Central memory CD8-positive, alpha-beta T cell (primary cell): Measurements from ENCODE around the gene GAL.

ENCODE experiments used
- ATAC-seq: fragments of 150-1000 bp; cut with Tn5 transposase; replicated peaks from 2 replicates; pipeline ENCODE4 v1.10.0; 2022; ENCODE audit warnings: mild to moderate bottlenecking, moderate FRiP score, moderate number of reproducible peaks; ENCODE audit not compliant: poor library complexity, severe bottlenecking; ENCODE audit errors: extremely low read depth
- DNase-seq, 2 donors: peaks; one replicate each; pipeline ENCODE4 v3.0.0; 2021; ENCODE audit warnings: low spot score in 2 of 2
- H3K27ac Mint-ChIP-seq: one replicate; pipeline ENCODE4 v1.8.0; 2022; ENCODE audit warnings: low read depth, mild to moderate bottlenecking, moderate library complexity, mixed read lengths
- H3K27me3 Mint-ChIP-seq: one replicate; pipeline ENCODE4 v1.8.0; 2022; ENCODE audit warnings: mixed read lengths
- H3K36me3 Mint-ChIP-seq: one replicate; pipeline ENCODE4 v1.8.0; 2022; ENCODE audit warnings: mild to moderate bottlenecking, moderate library complexity, mixed read lengths; ENCODE audit not compliant: insufficient read depth
- H3K4me1 Mint-ChIP-seq: one replicate; pipeline ENCODE4 v1.8.0; 2022; ENCODE audit warnings: mixed read lengths
- H3K4me3 Mint-ChIP-seq: one replicate; pipeline ENCODE4 v1.8.0; 2022; ENCODE audit warnings: mild to moderate bottlenecking, moderate library complexity, mixed read lengths
- H3K9me3 Mint-ChIP-seq: one replicate; pipeline ENCODE4 v1.8.0; 2022; ENCODE audit warnings: mixed read lengths

Gene GAL

DNA sequence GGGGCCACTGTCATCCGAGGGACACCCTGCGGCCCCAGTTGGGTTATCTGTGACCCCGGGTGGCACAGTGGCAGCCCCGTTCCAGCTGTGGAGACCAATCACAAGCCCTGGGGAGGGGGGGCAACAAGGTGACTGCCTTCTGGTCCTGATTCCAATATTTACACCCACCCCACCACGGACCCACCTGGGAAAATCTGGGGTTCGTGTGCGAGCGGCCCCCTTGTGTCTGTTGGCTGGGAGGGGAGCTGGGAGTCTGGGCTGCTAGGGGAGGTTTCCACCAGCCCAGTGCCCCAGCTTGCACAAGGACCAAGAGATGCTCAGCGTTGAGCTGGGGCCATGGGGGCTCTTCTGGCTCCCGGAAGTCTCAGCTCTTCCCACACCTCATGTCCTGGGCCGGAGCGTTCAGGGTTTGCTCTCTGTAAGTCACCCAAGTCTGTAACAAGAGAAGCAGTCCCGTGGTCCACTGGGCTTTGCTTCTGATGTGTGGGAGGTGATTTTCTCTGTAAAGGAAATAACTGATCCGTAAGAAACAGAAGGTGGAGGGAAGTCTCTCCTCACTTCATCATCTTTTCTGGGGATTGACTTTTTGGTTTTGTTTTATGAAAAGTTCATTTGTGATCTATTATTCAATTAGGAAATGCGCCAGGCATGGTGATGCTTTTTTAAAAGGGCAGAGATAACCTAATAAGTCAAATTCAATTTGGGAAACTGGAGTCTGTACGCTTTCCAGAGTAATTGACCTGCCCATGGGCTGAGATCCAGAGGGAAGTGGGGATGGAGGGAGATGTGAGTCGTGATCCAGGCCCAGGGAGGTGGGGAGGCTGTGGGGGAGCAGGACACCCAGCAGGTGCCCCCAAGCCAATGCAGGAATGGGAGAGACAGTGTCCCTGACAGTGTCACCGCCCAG lies 22.4 kb upstream of the GAL start:
- DNase-seq (no peak), ATAC-seq (no peak)
- Mint-ChIP-seq H3K4me1 (peaks cover 5% of the 10 kb centered on the region), H3K27me3 (peaks cover 74% of the 10 kb centered on the region), H3K4me3 (no peak overlapping the region), H3K36me3 (no peaks in the 10 kb centered on the region), H3K9me3 (no peaks in the 10 kb centered on the region), H3K27ac (no peak overlapping the region)

- Mint-ChIP-seq H3K36me3 (no peaks in the 10 kb centered on the region), H3K27me3 (peaks cover 61% of the 10 kb centered on the region)
- ATAC-seq: no peak
These were observed 20.8 kb upstream of the GAL start for GRCh38 chr11:68663482-68664010.

DNA sequence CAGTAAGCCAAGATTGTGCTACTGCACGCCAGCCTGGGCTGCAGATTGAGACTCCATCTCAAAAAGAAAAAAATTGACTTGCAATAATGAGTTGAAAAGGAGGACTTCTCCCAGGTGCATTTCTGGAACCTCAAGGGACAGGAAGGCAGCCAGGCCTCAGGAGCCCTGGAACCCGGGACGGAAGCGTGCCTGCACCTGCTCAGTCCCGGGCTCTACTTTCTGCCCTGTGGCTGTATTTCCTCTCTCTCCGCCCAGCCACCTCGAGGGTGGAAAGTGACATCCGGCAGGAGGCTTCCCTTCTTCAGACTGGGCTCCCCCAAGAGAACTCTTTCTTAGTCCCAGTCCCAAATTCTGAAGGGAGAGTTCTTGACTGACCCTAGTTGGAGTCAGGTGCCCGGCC lies 20.2 kb upstream of the GAL start:
- no peak overlapping the region for H3K4me3 Mint-ChIP-seq
- DNase-seq (no peak), ATAC-seq (no peak)
- H3K27ac Mint-ChIP-seq: no peak overlapping the region
- H3K36me3 Mint-ChIP-seq: no peaks in the 10 kb centered on the region
- H3K9me3 Mint-ChIP-seq: no peaks in the 10 kb centered on the region
- H3K4me1 Mint-ChIP-seq: peaks cover 5% of the 10 kb centered on the region
- peaks cover 55% of the 10 kb centered on the region for H3K27me3 Mint-ChIP-seq

More at GRCh38 chr11:68663482-68664010, 20.8 kb upstream of the GAL start:
- no peak for DNase-seq
- Mint-ChIP-seq H3K9me3 (no peaks in the 10 kb centered on the region), H3K27ac (no peak overlapping the region), H3K4me1 (peaks cover 5% of the 10 kb centered on the region), H3K4me3 (no peak overlapping the region)

GRCh38 chr11:68664906-68665305 lies 19.4 kb upstream of the GAL start:
- Mint-ChIP-seq H3K27ac (no peak overlapping the region), H3K36me3 (no peaks in the 10 kb centered on the region), H3K4me3 (no peak overlapping the region), H3K4me1 (peaks cover 5% of the 10 kb centered on the region), H3K27me3 (peaks cover 52% of the 10 kb centered on the region), H3K9me3 (no peaks in the 10 kb centered on the region)
- ATAC-seq: no peak
- no peak for DNase-seq

GRCh38 chr11:68665436-68665835 lies 18.9 kb upstream of the GAL start:
- Mint-ChIP-seq H3K4me1 (peaks cover 2% of the 10 kb centered on the region), H3K27me3 (peaks cover 48% of the 10 kb centered on the region), H3K4me3 (no peak overlapping the region), H3K27ac (no peak overlapping the region), H3K36me3 (no peaks in the 10 kb centered on the region), H3K9me3 (no peaks in the 10 kb centered on the region)
- DNase-seq: no peak
- ATAC-seq: no peak

DNA sequence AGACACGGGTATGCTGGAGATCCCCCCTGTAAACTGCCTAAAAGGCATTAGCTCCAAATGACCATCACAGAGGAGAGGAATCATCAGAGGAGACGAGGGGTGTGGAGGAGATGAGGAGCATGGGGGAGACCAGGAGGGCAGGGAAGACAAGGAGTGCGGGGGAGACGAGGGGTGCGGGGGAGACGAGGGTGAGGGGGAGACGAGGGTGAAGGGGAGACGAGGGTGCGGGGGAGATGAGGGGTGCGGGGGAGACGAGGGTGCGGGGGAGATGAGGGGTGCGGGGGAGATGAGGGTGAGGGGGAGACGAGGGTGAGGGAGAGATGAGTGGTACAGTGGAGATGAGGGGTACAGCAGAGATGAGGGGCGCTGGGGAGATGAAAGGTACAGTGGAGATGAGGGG lies 17.5 kb upstream of the GAL start:
- no peaks in the 10 kb centered on the region for H3K4me1 Mint-ChIP-seq
- H3K36me3 Mint-ChIP-seq: no peaks in the 10 kb centered on the region
- H3K4me3 Mint-ChIP-seq: no peak overlapping the region
- no peak for DNase-seq
- ATAC-seq: no peak
- H3K27ac Mint-ChIP-seq: no peak overlapping the region
- H3K27me3 Mint-ChIP-seq: peaks cover 34% of the 10 kb centered on the region
- no peaks in the 10 kb centered on the region for H3K9me3 Mint-ChIP-seq

- no peak for DNase-seq
- Mint-ChIP-seq H3K4me3 (no peak overlapping the region), H3K27ac (no peak overlapping the region), H3K36me3 (no peaks in the 10 kb centered on the region), H3K27me3 (peaks cover 25% of the 10 kb centered on the region), H3K4me1 (no peaks in the 10 kb centered on the region), H3K9me3 (no peaks in the 10 kb centered on the region)
- no peak for ATAC-seq
These were observed 16.5 kb upstream of the GAL start for GRCh38 chr11:68667511-68668500.

DNA sequence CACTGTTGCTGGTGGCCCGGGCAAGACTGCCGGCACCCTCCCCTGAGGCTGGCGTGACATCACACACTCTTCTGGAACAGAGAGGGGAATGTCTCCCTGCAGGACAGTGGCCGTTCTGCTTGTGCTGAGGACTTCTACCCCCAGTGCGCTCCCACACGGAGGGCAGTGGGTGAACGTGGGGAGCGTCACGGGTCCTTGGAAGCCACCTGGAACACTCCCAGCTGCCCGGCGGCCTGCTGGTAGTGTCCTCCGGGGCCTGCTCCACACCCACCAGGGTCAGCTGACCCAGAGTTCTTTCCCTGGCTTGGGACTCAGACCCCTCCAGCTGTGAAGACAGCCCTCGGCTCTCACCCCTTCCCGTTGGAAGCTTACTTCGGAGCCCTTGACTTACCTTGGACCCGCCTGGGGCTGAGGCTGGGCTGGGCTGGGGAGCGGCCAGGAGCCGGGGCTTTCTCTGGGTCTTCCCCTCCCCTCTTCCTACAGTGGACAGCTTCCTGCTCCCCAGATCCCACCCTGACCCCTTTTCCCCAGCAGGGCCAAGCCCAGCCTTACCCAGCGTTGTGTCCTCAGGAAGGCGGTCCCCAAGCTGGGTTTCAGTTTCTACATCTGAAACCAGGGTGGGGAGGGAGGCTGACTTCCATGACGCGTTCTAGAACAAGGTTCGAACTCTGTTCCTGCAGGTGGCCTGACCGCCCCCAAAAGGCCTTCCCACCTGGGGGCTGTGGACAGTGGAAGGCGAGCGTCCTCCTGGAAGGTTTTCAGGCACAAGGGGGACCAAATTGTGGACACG lies 14.8 kb upstream of the GAL start:
- no peak overlapping the region for H3K4me3 Mint-ChIP-seq
- ATAC-seq (no peak), DNase-seq (no peak)
- H3K9me3 Mint-ChIP-seq: no peaks in the 10 kb centered on the region
- no peaks in the 10 kb centered on the region for H3K36me3 Mint-ChIP-seq
- H3K27me3 Mint-ChIP-seq: peaks cover 14% of the 10 kb centered on the region
- H3K4me1 Mint-ChIP-seq: no peaks in the 10 kb centered on the region
- no peak overlapping the region for H3K27ac Mint-ChIP-seq

DNA sequence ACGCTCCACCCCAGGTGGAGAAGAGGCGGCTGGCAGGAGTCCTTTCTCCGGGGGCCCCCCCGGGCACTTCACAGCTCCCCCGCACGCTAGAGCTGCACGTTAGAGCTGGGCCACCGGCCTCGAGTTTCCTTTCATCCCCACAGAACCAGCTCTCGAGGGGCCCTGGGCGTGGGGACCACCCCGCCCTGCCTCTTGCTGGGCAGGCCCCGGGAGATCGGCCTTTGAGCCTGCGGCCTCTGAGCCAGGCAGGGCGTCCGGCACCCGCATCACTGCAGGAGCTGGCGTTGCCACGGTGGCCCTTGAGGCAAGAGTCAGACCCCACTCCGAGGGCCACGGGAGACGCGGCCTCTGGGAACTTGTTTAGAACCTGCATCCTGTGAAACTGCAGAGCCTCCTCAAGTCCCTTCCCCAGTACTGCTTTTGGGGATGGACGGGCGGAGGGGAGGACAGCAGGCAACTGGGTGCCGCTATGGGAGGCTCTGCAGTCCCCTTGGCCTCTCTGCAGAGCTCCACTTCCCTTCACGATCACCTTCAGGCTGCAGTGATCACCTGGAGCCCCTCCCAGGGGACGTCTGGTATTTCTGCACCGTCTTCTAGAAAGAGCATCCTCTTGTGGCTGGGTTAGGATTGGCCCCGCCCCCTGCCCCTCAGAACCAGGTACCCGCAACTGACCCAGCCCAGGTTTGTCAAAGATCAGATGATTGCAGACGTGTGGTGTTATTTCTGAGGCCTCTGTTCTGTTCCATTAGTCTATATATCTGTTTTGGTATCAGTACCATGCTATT lies 13.9 kb upstream of the GAL start:
- Mint-ChIP-seq H3K4me3 (no peak overlapping the region), H3K27ac (no peak overlapping the region), H3K4me1 (no peaks in the 10 kb centered on the region), H3K9me3 (no peaks in the 10 kb centered on the region), H3K27me3 (peaks cover 9% of the 10 kb centered on the region), H3K36me3 (no peaks in the 10 kb centered on the region)
- no peak for ATAC-seq
- no peak for DNase-seq

- Mint-ChIP-seq H3K36me3 (no peaks in the 10 kb centered on the region), H3K9me3 (no peaks in the 10 kb centered on the region), H3K4me1 (no peaks in the 10 kb centered on the region), H3K27me3 (peaks cover 25% of the 10 kb centered on the region), H3K4me3 (no peak overlapping the region), H3K27ac (no peak overlapping the region)
- ATAC-seq (no peak), DNase-seq (no peak)
These were observed 10.9 kb upstream of the GAL start for GRCh38 chr11:68673306-68673945.

DNA sequence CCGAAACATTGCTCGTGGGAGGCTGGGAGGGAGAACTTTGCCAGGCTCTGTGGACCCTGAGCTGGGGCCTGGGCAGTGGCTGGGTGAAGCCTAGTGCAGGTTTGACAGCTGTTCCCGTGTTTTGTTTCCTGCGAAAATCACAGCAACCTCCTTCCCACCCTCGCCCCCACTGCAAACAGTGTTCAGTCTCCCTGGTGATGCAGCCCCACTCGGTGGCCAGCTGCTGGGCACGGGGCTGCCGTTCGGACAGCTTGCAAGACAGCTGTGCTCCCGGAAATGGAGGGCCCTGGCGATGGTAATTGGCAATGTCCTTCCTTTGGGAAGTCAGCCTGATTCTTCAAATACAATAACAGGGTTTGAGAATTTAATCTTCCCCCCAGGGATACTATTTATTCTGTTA lies 10.4 kb upstream of the GAL start:
- no peak for ATAC-seq
- DNase-seq: no peak
- H3K4me1 Mint-ChIP-seq: no peaks in the 10 kb centered on the region
- no peaks in the 10 kb centered on the region for H3K9me3 Mint-ChIP-seq
- H3K36me3 Mint-ChIP-seq: no peaks in the 10 kb centered on the region
- no peak overlapping the region for H3K4me3 Mint-ChIP-seq
- no peak overlapping the region for H3K27ac Mint-ChIP-seq
- peaks cover 25% of the 10 kb centered on the region for H3K27me3 Mint-ChIP-seq
